Activated CD8-positive, alpha-beta memory T cell treated with anti-CD3 and anti-CD28 coated beads, Interleukin-2, amount 50 U/mL, for 1 hour (primary cell): Measurements from ENCODE around the gene SLC29A4.
"Not testable (repeated sequence)": the region's sequence is repeated elsewhere in the genome, so short reads cannot be mapped to it uniquely, and the experiment has no call there.

Experiments used
- DNase-seq: peaks from one replicate; pipeline ENCODE4 v3.0.0-alpha.2; 2020; ENCODE audit errors: extremely low read depth

Gene SLC29A4

GRCh38 chr7:5323800-5324781 lies 41.3 kb downstream of the SLC29A4 start:
- DNase-seq, result not testable (repeated sequence)

- DNase-seq, result no peak
Observed at GRCh38 chr7:5324961-5325360, 42.2 kb downstream of the SLC29A4 start.

DNA sequence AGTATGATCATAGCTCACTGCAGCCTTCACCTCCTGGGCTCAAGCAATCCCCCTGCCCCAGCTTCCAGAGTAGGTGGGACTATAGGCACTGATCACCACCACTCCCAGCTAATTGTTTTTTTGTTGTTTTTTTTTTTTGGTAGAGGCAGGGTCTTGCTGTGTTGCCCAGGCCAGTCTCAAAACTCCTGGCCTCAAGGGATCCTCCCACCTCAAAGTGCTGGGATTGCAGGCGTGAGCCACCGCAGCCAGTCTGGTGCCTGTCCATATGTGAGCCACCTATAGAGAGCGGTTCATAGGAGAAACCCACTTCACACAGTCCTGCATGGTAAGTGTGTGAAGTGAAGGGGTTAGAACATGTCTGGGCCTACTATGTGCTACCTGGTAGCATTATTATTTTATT lies 47.5 kb downstream of the SLC29A4 start:
- DNase-seq, result no peak

DNA sequence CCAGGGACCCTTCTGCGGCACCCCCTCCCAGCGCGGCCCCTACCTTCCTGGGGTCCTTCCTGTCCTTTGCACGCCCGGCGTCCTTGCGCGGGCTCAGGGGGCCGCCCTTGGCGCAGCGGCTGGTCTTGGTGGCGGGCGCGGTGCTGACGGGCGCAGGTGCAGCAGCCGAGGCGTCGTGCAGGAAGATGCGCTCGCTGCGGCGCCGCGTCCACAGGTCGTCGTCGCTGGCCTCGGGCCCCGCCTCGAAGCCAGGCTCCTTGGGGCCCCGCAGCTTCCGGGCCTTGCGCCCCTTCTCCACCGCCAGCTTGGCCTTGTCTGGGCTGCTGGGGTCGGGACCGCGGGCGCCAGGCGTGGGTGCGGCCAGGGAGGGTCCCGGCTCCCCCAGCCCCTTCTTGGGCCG lies 49.8 kb downstream of the SLC29A4 start:
- DNase-seq, result no peak

DNA sequence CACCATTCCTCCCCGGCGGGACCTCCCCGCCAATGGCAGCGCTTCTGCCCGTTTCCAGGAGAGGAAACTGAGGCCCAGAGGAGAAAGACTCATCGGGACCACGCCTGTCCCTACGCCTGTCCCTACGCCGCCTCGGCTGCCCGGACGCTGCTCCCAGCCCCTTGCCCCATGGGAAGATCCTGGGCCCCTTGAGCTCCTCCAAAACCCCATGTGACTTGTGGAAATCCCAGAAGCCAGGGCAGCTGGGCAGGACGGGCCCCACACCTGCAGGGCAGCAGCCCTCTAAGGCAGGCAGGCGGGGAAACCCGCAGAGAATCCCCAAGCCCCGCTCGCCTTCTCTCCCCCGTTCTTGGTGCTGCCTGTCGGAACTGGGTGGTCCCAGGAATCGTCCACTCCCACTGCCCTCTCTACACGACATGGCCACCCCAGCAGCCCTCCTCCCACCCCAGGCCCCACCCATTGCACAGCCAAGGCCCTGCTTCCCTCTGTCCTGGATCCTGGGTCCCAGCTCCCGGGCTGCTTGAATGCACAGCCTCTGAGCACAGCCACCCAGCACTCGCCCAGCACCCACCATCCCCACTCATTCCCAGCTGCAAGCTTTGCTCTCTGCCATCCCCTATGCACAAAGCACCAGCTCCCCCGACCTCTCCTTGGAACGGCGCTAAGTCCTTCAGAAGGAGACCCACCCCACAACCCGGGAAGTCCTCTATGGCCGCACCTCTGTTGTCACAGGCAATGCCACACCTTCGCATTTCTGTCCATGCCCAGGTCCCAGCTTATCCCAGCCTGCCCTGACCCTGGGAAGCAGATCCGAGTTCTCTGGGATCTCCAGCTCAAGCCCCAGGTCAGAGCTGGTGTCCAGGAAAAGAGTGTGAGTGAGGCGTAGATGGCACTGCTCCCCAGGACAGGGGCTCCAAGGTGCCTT lies 50.6 kb downstream of the SLC29A4 start:
- DNase-seq, result no peak

DNA sequence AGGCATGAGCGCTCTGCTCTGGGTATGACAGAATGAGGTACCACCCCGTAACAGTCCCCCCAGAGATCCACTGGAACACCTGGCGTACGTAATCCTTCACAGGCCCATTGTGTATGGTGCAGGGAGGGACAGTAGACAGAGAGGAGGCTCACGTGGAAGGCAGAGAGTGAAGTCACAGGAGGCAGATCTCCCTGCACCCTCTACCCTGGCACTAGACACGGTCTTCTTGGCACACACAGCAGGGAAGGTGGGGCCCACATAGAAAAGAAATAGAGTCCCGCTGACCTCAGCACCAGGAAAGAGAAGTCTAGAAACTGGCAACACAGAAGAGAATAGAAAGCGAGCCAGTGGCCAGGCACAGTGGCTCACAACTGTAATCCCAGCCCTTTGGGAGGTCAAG lies 51.9 kb downstream of the SLC29A4 start:
- no peak for DNase-seq

DNA sequence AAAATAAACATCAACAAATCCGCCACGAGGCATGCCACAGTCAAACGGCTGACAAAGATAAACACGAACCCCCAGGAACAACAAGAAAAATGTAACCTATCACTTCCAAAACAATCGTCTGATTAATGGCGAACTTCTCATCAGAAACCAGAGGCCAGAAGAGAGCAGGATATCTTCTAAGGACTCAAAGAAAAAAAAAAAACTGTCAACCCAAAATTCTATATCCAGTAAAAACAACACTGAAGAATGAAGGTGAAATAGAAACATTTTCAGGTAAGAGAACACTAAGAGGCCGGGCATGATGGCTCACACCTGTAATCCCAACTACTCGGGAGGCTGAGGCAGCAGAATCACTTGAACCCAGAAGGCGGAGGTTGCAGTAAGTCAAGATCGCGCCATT lies 54.3 kb downstream of the SLC29A4 start:
- DNase-seq, result no peak

GRCh38 chr7:5339955-5340354 lies 57.2 kb downstream of the SLC29A4 start:
- DNase-seq, result no peak

GRCh38 chr7:5342631-5343030 lies 59.9 kb downstream of the SLC29A4 start:
- DNase-seq, result no peak

- no peak for DNase-seq
Observed at GRCh38 chr7:5343884-5344283, 61.1 kb downstream of the SLC29A4 start.

DNA sequence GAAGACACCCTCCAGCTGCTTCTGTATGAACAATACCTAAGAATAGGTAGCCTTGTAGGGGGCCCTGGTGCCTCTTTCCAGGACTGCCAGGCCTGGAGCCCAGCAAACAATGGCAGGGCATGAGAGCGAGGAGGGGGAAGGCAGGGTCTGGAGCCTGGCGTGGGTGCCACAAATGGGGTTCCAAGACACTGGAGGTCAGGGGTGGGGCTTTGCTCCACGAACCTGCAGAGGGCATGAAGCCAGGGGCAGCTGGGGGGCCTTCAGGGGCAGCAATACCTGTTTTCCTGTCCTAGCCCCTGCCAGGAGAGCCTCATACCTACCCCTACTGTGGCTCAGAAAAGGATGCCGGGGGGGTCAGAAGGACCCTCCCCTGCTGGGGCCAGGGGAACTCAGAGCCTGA lies 61.6 kb downstream of the SLC29A4 start:
- no peak for DNase-seq

DNA sequence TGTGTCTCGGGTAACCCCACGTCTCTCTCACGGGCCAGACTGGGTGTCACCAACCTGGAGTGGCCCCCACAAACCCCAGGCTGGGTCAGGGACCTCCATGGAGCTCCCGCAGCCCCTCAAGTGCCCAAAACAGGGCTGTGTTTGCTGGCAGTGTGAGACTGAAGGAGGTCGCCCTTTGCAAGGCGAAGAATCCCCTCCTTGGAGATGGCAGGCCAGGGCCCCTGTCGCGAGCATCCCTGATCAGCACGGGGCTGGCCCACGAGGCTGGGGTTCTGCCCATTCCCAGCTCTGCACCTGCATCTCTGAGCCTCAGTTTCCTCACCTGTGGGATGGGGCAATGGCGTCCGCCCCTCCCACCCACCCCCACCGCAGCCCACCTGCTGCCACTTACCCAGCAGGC lies 62.4 kb downstream of the SLC29A4 start:
- no peak for DNase-seq

DNA sequence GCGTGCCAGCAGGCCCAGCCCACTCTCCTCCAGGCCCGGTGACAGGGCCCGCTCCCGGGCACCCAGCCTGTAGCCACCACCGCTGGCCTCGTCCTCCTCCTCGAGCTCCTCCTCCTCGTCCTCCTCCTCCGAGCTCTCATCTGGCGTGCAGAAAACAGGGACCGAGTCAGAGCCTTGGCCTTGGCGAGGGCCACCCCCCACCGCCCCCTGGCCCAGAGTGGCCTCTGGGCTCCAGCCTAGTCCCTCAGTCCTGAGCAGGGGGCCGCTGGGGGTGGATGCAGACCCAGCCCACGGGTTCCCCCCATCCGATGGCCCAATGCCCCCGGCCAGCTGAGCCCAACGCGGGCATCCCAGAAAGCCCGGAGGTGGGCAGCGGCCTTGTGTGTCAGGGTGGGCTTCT lies 62.9 kb downstream of the SLC29A4 start:
- DNase-seq, result no peak

DNA sequence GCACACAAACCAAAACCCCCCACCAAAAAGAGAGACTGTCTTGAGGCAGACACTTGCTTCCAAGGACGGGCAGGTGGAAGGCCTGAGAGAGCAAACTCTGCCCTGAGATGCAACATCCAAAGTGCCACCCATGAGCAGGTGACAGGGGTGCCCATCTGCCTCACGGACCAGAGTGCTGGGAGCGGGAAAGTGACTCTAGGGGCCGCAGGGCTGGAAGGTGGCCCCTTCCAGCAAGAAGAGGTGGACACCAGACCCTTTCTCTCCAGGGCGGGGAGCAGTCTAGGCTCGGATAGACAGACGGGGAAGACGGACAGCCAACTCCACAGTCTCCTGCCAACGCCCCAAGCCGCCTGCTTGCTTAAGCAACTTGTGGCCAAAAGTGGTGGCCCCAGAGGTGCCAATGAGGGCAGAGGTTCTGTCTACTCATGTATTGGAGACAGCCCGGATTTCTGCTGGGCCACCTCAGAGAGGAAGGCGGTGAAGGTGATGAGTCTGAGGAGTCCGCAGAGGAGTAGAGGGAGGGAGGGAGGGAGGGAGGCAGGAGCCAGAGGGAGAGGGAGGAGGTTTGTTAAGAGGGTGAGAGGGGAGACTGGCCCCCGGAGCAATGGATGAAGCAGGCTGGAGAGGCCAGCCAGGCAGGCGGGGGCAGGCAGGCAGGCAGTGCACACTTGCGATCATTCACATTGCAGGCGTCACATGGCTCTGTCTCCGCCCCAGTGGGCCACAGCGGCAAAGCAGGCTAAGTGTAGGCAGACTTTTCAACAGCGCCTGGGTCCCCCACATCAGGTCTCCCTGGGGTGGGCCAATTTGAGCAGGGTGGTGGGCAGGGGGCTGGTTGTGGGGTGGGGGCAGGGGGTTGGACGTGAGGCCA lies 65.6 kb downstream of the SLC29A4 start:
- DNase-seq, result no peak

DNA sequence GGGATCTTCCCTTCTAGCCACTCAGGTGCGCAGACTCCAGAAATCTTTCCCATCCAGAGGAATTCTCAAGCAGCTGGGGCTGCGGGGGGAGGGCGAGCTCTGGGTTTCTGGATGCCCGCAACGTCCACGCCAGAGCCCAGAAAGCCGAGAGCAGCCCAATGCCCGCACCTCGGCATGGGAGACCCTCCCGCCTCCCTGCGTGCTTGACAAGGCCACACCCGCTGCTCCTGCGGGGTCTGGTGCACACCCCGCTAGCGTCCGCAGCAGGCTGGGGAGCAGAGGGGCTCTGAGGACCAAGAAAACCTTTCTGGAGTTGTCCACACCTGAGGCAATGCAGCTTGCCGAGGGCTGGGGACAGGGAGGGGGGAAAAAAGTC lies 66.2 kb downstream of the SLC29A4 start:
- DNase-seq, result no peak

- no peak for DNase-seq
Observed at GRCh38 chr7:5349437-5350173, 66.9 kb downstream of the SLC29A4 start.

GRCh38 chr7:5350174-5350463 lies 67.4 kb downstream of the SLC29A4 start:
- no peak for DNase-seq

GRCh38 chr7:5350600-5351385 lies 68.0 kb downstream of the SLC29A4 start:
- no peak for DNase-seq

DNA sequence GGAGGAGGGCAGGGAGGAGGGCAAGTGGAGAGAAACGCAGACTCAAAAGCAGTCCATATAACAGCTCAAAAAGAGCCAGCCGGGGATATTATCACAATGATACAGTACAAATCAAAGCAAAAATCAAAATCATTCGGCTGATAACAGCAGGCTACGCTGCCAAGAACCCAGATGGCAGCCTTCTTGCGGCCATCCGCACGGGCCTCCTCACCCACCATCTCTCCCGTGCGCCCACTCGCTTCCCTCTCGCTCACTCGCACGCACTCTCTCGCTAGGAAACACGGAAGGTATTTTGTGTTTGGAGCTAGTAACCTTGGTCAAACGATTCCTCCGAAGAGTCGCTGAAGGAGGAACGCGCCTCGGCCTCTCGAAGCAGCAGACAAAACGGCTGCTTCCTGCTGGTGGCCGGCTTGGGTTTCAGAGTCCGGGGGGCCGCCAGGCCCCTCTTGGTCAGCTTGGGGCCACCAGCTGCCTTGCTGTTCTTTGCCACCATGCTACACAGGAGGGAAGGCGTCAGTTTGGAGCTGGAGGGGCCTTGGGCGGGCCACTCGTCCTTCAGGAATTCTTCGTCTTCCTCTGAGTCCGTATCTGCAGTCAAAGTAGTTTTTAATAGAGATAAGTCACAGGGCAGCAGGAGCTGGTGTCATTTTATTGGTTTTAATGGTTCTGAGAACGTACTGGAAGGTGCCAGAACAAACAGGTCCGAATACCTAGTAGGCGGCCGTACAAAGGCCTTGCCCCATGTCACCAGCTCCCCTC lies 68.9 kb downstream of the SLC29A4 start:
- DNase-seq, result no peak
